Fibroblast of skin of scalp (primary cell): ENCODE measurements around the gene TRAF7.

ENCODE experiments used
- DNase-seq: peaks from one replicate; pipeline ENCODE4 v3.0.0-alpha.2; 2013

The TRAF7 gene

DNA sequence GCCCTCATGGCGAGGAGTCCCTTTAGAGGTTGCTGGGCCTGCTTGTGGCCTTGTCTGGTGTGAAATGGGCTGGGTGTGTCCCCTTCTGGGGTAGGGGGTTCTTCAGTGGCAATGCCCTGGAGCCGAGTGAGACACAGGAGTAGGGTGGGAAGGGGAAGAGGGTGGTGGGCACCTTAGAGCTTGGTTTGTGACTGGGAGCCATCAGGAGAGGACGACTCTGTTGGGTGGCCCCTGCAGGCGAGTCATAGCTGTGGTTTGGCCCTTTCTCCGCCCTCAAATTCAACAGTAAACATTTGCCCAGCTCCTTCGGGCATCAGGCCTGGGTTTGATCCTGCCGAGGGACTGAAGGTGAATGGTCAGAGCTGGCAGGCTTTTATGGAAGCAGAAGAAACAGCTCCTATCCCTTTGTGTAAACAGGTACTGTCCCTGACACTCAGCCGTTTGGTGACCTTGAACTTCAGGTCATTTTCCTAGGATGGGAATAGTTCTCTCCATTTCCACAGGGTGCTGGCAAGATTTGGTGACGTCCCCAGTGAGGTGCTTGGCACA is 70.7 kb downstream of the TRAF7 start:
- DNase-seq, result no peak

DNA sequence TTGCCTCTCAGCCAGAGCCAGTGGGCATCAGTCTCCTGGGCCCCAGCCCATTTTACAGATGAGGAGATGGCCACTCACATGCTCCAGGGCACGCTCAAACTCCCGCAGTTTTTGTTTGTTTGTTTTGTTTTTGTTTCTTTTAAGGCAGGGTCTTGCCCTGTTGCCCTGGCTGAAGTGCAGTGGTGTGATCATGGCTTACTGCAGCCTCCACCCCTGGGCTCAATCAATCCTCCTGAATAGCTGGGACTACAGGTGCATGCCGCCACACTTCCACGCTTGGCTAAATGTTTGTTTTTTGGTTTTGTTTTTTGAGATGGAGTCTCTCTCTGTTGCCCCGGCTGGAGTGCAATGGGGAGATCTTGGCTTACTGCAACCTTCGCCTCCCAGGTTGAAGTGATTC is 71.3 kb downstream of the TRAF7 start:
- DNase-seq, result no peak
